AML-193 (cell line): ENCODE measurements around the gene TANGO6.
"Not testable (repeated sequence)": the region's sequence is repeated elsewhere in the genome, so short reads cannot be mapped to it uniquely, and the experiment has no call there.

ENCODE experiments used
- DNase-seq, 2 experiments: peaks; one replicate each; lab custom pipeline; 2025; lab: John Stamatoyannopoulos, UW

TANGO6 gene

DNA sequence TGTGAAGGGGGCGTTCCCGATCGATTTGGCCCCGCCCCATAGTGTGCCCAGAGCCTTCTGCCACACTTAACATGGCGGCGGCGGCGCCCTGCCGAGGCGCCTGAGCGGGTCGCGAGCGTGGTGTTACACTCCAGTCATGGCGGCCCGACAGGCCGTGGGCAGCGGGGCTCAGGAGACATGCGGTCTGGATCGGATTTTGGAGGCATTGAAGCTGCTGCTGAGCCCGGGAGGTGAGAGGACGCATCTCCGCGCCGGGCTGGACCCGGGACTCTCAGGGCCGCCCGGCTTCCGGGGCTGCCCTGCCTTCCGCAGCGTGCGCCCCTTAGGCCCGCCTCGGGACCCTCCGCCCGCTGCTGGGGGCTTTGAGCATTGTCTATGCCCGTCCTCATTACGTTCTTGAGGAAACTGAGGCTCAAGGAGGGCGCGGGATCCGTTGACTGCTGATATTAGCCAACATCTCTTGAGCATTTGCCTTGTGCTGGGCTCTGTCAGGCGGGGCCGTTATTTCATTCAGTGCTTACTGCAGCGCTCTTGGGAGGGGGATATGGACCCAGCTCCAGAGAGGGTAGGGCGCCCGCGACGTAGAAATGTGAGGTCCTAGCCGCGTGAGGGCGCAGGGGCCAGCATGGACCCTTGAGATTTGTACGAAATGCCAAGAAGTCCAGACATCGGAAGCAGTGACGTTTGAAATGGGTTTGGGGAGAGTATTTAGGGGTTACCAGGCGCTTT is at the start of gene TANGO6:
Gene TANGO6, plus strand, starts transcription at position 50 of the 729 bp plus-strand sequence. Its CDS starts 87 bp downstream, at position 137.
- DNase-seq: peak; percentile 59 to 68

DNA sequence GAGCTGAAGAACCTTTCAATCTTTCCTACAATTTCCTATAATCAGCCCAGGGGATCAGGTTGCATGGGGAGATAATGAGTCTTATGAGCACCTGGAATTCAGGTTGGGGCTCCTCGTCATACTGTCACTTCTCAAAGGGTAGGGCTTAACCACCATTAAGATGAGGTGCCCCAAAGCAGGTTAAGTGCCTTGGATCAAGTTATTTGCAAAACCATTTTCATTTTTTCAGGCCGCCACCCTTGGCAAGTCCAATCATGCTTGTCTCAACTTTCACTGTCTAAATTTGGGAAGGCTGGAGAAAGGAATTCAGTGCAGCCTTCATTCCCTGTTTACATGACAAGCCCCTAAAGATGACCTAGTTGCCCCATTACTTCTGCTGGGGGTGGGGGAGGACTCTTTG is 44.9 kb upstream of the TANGO6 start:
- DNase-seq: no peak

DNA sequence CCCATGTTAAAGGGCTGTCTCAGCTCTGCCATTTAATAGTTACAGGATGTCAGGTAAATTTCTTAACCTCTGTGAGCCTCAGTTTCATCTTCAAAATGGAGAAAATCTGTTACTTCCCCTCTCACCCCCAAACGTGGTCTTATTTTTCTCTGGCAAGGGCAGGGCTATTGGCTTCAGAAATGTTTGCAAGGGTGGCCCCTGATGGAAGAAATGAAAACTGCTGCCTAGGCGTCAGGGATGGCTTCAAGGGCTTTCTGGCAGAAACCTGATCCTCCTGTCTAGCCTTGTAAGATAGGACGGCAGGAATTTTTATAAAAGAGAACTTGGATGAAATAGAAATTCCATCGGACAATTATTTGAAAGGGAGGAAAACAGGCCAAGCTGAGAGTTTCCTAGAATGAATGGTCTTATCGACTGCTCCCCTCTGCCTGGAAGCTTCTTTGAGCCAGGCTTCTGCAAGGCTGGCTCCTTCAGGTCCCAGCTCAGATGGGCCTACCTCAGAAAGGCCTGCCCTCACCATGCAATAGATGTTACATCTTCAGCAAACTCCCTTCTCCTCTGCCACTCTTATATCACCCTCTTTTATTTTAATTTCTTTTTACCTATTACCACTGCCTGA is 43.0 kb upstream of the TANGO6 start:
- DNase-seq: peak; percentile 20 to 29

DNA sequence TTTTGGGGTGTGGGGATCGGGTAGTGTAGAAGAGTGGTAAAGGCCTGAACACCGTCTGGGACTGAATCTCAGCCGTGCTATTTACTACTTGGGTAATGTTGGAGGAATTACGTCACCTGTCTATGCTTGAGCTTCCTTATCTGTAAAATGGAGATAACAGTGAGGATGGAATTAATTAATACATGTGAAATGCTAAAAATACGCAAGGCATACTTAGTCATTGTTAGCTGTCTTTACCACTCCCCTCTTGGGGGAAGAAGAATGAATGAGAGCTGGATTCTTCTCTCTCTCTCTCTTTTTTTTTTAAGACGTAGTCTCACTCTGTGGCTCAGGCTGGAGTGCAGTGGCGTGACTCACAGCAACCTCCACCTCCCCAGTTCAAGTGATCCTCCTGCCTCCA is 41.1 kb upstream of the TANGO6 start:
- DNase-seq: no peak

DNA sequence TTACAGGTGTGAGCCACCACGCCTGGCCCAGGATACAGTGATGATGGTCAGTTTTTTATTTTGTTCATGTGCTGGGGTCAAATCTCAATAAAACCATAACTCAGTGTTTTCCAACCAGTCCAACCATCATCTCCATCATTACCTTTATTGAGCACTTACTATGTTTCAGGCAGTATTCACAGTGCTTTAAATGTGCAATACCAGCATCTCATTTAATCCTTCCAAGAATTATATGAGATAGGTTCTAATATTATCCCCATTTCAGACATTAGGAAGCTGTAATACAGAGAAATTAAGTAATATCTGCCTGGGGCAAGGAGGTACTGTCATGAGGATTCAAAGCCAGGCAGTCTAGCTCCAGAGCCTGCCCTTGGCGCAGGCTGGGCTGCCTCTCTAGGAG is 36.9 kb upstream of the TANGO6 start:
- no peak for DNase-seq

DNA sequence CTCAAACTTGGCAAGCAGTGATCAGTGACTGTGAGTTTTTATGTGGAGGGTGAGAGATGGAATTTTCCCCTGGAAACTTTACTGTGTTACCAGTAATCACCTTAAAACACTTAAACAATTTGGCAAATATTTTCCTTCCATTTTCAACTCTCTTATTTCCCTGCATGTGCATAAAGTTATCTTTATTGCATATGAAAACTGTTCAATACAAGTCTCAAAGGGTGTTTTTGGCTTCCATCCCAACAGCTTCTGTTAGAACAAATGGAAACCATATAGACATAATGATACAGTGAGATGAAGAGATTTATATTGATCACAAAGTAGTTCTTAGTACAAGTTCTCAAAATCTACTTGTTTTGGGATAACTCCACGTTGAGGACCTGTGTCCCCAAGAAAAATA is 36.4 kb upstream of the TANGO6 start:
- DNase-seq: no peak

DNA sequence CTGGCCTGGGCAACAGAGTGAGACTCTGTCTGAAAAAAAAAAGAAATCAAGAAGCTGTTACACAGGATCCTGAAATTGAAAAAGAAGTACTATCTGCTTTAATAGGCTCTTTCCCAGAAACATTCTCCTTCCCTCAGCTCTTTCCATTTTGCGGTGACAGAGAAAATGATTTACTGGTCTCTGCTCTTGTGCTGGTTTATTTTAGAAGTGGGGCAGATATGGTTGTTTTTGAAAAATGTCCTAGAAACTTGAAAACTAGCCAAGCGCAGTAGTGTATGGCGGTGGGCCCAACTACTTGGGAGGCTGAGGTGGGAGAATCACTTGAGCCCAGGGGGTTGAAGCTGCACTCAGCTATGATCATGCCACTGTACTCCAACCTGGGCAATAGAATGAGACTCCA is 28.8 kb upstream of the TANGO6 start:
- DNase-seq: no peak

DNA sequence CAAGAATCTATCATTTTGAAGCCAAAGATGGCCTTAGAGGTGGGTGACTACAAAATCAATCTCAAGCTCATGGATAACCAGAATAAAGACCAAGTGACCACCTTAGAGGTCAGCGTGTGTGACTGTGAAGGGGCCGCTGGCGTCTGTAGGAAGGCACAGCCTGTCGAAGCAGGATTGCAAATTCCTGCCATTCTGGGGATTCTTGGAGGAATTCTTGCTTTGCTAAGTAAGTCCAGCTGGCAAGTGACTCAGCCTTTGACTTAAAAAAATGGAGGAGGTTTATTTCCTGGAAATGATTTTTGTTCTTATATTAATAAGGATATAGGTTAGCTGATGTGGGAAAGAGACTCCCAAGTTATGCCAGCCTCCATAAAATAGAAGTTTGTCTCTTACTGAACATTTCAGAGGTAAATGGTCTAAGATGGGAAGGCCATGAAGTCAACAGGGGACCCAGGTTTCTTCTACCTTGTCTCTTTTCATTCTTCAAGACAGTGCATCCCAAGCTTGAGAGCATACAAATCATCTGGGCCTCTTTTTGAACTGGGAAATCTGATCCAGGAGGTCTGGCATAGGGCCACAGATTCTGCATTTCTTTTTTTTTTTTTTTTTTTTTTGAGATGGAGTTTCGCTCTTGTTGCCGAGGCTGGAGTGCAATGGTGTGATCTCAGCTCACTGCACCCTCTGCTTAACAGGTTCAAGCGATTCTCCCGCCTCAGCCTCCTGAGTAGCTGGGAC is 19.8 kb upstream of the TANGO6 start:
- no peak for DNase-seq

DNA sequence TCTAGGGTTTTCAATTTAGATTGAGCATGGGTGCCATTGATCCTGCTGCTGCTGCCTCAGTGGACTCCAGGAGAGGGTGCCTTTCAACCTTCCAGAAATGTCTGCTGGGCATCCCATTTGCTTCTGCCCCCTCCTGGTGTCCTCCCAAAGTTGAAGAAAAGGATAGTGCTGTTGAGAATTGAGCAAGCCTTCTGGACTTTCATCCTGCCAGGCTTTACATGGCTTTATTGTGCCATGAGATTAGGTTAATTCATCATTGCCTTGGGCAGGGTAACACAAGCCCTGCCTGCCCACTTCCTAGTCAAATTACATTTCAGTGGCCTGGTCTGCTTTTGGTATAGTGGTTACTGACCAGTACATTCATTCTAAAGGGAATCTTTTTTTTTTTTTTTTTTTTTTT is 17.9 kb upstream of the TANGO6 start:
- DNase-seq: no peak

DNA sequence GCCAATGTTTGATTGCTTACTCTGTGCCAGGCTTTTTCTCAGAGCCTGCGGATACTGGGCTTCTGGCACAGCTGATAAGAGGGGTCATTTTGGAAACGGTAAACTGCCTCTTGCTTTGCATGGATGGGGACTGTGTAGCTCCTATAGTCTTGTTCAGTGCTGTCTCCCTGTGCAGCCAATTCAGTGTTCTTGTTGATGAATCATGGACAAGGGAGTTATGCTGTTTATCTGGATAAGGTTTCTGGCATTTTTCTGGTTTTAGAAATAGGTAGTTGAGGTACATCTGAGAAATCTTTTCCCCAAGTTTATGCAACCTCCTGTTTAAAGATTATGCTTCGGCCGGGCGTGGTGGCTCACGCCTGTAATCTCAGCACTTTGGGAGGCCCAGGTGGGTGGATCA is 16.7 kb upstream of the TANGO6 start:
- no peak for DNase-seq

DNA sequence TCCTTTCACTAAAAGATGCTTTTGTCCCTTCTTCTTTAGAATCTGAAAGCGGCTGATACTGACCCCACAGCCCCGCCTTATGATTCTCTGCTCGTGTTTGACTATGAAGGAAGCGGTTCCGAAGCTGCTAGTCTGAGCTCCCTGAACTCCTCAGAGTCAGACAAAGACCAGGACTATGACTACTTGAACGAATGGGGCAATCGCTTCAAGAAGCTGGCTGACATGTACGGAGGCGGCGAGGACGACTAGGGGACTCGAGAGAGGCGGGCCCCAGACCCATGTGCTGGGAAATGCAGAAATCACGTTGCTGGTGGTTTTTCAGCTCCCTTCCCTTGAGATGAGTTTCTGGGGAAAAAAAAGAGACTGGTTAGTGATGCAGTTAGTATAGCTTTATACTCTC is 10.1 kb upstream of the TANGO6 start:
- no peak for DNase-seq

DNA sequence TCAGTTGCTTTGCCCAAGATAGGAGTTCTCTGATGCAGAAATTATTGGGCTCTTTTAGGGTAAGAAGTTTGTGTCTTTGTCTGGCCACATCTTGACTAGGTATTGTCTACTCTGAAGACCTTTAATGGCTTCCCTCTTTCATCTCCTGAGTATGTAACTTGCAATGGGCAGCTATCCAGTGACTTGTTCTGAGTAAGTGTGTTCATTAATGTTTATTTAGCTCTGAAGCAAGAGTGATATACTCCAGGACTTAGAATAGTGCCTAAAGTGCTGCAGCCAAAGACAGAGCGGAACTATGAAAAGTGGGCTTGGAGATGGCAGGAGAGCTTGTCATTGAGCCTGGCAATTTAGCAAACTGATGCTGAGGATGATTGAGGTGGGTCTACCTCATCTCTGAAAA is 8.8 kb upstream of the TANGO6 start:
- no peak for DNase-seq

DNA sequence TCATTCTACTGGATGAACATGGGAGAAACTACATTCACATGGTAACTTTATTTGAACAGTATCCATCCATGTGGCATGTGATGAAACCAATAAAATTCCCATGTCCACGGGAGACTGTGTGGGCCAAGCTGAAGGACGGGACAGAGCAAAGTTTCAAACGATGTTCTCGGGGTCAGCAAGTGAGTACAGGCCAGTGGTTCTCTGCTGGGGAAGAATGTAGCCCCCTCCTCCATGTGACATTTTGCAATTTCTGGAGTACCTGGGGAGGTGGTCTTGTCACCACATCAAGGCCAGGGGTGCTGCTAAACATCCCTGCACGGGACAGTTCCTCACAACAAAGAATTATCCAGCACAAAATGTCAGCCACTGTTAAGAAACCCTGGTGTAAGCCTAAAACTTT is 7.4 kb upstream of the TANGO6 start:
- DNase-seq: no peak

DNA sequence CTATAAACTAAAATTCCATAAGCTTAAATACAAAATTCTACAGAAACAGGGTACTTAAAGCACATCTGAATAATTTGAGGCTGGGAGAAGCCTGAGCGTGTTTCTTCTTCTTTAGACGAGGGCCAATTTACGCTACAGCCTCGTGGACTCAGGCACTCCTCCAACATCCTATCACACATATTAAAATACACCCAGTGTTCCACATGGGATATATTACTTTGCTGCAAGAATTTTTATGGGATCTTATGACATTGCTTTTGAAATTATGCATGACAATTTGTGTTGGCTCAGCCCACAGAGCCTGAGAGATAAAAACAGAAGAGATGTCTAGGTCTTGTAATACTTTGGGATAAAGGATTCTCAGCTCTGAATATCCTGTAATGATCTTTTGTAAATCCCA is 3.5 kb upstream of the TANGO6 start:
- no peak for DNase-seq

DNA sequence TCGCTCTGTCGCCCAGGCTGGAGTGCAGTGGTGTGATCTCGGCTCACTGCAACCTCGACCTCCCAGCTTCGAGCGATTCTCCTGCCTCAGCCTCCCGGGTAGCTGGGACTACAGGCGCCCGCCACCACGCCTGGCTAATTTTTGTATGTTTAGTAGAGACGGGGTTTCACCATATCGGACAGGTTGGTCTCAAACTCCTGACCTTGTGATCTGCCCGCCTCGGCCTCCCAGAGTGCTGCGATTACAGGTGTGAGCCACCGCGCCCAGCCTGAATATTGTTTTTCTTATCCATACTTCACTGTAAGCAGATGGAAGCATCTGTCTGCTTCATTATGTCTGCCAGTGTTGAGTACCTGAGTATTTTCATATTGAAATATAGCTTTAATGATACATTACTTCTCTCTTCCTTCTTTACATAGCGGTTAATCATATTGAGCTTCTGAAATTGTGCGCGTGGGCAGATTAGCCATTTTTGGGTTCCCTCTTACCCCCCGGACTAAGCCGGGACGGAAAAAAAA is 308 bp upstream of the TANGO6 start:
- not testable (repeated sequence) for DNase-seq

DNA sequence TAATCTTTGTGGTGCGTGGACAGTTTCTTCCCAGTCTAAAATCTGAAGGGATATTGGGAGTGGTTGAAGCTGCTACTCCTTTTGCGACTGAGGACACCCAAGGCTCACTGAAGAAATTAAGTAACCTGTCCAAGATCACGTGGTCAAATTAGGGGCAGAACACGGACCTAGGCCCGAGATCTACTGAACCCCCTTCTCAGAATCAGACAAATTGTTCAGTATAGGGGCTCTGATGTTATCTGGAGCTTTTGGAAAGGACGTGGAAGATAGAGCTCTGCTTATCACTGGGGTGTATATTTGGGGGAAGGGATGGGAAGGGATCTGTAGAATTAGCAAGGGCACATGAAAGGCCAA is 857 bp downstream of the TANGO6 start:
- peak; percentile 41 to 59 for DNase-seq

DNA sequence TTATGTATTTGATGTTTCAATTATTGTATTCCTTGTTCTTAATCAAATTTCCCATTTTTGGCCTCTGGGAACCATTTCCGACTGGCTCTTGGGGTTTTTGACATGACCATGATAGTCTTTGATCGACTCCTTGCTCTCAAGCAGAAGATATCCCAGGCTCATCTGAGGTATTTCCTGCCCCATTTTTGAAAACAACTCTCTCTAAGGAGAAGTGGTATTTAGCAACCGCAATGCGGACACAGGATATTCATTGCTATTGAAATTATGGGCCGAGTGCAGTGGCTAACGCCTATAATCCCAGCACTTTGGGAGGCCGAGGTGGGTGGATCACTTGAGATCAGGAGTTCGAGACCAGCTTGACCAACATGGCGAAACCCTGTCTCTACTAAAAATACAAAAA is 5.5 kb downstream of the TANGO6 start:
- no peak for DNase-seq

DNA sequence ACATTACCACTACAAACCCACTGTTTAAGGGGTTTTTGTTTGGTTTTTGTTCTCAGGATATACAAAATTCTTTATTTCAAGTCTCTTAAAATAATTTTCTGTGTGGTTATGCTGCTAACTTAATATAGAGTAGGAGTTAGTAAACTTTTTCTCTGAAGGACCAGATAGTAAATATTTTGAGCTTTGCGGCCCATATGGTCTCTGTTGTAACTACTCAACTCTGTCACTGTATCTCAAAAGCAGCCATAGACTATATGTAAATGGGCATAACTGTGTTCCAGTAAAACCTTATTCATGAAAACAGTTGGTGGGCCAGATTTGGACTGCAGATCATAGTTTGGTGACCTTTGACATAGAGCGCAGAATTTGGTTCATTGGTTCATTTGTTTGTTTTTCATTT is 7.2 kb downstream of the TANGO6 start:
- no peak for DNase-seq

DNA sequence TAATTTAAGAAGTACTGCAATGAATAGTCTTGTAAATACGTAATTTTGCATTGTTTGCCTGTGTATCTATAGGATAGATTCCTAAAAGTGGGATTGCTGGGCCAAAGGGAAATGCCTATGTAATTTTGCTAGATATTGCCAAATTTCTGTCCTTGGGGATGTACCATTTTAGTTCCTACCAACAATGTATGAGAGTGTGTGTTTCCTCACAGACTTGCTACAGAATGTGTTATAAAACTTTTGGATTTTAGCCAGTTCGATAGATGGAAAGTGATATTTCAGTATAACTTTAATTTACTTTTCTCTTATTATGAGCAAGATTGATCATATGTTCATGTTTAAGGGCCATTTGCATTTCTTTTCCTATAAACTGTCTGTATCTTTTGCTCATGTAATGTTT is 8.3 kb downstream of the TANGO6 start:
- no peak for DNase-seq

DNA sequence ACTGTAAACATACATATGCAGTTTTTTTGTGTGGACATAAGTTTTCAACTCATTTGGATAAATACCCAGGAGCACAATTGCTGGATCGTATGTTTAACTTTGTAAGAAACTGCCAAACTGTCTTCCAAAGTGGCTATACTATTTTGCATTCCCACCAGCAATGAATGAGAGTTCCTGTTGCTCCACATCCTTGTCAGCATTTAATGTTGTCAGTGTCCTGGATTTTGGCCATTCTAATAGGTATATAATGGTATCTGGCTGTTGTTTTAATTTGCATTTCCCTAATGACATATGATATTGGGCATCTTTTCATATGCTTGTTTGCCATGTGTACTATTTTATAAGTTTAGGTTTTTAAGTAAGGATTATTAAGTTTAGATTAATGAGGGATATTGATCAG is 14.1 kb downstream of the TANGO6 start:
- DNase-seq: no peak

DNA sequence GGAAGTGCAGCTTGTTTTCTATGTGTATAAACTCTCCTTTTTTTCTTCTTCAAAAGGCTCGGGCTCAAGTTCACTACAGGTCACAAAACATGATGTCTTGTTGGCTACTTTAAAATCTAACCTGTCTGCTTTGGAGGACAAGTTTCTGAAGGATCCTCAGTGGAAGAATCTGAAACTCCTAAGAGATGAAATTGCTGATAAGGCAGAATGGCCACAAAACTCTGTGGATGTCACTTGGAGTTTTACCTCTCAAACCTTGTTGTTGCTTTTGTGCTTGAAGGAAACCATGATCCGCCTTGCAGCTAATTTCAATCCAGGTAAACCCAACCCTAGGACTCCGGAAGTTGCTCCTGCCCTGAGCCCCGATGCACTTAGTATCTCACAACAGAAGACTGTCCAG is 16.5 kb downstream of the TANGO6 start:
- no peak for DNase-seq

DNA sequence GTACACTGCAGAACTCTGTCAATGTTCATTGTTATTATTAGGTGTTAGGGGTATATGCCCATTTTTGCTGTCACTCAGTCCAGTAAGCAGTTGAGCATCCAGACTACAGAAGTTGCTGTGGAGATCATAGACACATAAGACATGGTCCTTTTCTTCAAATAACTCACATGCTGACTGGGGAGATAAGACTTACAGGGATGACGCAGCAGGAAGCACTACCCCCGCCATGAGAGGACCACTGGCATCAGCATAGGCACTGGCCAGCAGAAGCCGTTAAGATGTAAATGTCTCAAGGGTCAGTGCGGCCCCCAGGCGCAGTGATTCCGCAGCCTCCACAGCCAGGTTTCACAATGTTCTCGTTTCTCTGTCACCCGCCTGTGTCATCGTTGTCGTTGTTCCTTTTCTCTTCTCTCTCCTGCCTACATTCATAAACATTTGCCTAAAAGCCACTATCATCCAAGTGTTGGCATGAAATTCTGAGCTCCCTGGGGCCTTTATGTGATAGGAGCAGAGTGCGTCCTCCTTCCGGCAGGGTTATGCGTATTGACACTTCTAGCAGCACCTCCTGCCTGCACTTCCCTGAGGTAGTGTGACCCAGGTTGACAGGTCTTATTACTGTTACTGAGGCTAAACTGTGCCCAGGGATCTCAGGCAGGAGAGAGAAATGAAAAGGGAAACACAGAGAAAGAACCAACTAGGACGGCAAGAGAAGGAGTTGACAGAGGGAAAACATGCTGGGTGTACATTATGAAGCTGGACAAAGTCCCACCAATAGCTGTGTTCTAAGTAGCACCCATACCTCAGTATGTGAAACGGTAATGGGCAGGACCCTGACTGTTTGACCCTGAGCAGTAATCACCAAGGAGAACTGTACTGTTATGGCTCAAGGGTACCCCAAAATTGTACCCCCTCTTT is 17.9 kb downstream of the TANGO6 start:
- DNase-seq: no peak
